Caco-2 (cell line): ENCODE measurements around the gene KLHL25. TPM values are rescaled to one million over a fixed set of nuclear protein-coding genes. Genes with fewer than 3 reads are reported as not detected.

Experiments
- BruUV-seq: library from RNA; stranded (reverse); fragments of 400-500 nt; replicated peaks from 2 replicates; lab custom pipeline; 2021; lab: Mats Ljungman, UMichigan
- CTCF ChIA-PET: fragments of 300-600 bp; sonication (Branson Sonifier 250); formaldehyde crosslinking; loops from one replicate; lab custom pipeline; 2022; ENCODE audit warnings: antibody characterized with exemption; lab: Charles Lee
- POLR2A ChIA-PET: fragments of 300-600 bp; sonication (Branson Sonifier 250); formaldehyde crosslinking; loops from one replicate; lab custom pipeline; 2022; ENCODE audit warnings: antibody characterized with exemption; lab: Charles Lee
- DNase-seq, 2 experiments: peaks; one replicate each; pipeline versions ENCODE4 v3.0.0 to v3.0.0-alpha.2; 2020 to 2022
- H3K27me3 ChIP-seq: replicated peaks from 2 replicates; pipeline ENCODE4 v1.6.0; 2011; ENCODE audit warnings: low read length; ENCODE audit not compliant: control insufficient read depth, insufficient read depth
- H3K36me3 ChIP-seq: 2 replicates; pipeline ENCODE4 v1.5.1; 2011; ENCODE audit warnings: low read length; ENCODE audit not compliant: control insufficient read depth, insufficient read depth
- H3K4me1 ChIP-seq: fragments of 250-450 bp; sonication (Bioruptor Pico); 2 replicates; pipeline ENCODE4 v1.5.1; 2020; ENCODE audit warnings: mild to moderate bottlenecking
- H3K4me3 ChIP-seq: 2 replicates; pipeline ENCODE4 v1.5.1; 2011; ENCODE audit warnings: low read depth, mild to moderate bottlenecking, control low read depth, low read length
- H3K9me3 ChIP-seq: fragments of 250-450 bp; sonication (Bioruptor Pico); 2 replicates; pipeline ENCODE4 v1.5.1; 2020; ENCODE audit warnings: mild to moderate bottlenecking, moderate library complexity
- H3K27ac Mint-ChIP-seq: one replicate; pipeline ENCODE4 v1.8.0; 2022; ENCODE audit warnings: mixed read lengths; ENCODE audit not compliant: unreplicated experiment
- H3K27me3 Mint-ChIP-seq: one replicate; pipeline ENCODE4 v1.8.0; 2022; ENCODE audit warnings: mixed read lengths; ENCODE audit not compliant: insufficient read depth, unreplicated experiment
- H3K36me3 Mint-ChIP-seq: one replicate; pipeline ENCODE4 v1.8.0; 2022; ENCODE audit warnings: mild to moderate bottlenecking, mixed read lengths; ENCODE audit not compliant: insufficient read depth, unreplicated experiment
- H3K4me1 Mint-ChIP-seq: one replicate; pipeline ENCODE4 v1.8.0; 2022; ENCODE audit warnings: low read depth, mixed read lengths; ENCODE audit not compliant: unreplicated experiment
- H3K4me3 Mint-ChIP-seq: one replicate; pipeline ENCODE4 v1.8.0; 2022; ENCODE audit warnings: mild to moderate bottlenecking, moderate library complexity, mixed read lengths; ENCODE audit not compliant: unreplicated experiment
- H3K9me3 Mint-ChIP-seq: one replicate; pipeline ENCODE4 v1.8.0; 2022; ENCODE audit warnings: mixed read lengths; ENCODE audit not compliant: unreplicated experiment
- intact Hi-C: fragments of 100-400 bp; cut with micrococcal nuclease; formaldehyde crosslinking; loops from one replicate; pipeline ENCODE4 v1.10.0; 2022; ENCODE audit not compliant: unreplicated experiment
- total RNA-seq: library from RNA; stranded (reverse); gene quantifications from 2 replicates; pipeline ENCODE4 v1.2.3, GENCODE V29; 2022
- TF ChIP-seq, protein P1 (sequence below), 2 experiments: fragments of 200-600 bp in 1 of 2; IDR thresholded peaks; 1 replicate in 1 of 2; 2 replicates in 1 of 2; pipeline versions ENCODE4 v1.5.1 to v1.8.0; 2011 to 2022; ENCODE audit warnings: antibody characterized with exemption in 1 of 2, control low read depth in 1 of 2, inconsistent platforms in 1 of 2, low read depth in 1 of 2, low read length in 1 of 2, mild to moderate bottlenecking in 1 of 2, moderate library complexity in 1 of 2; ENCODE audit not compliant: insufficient read depth in 1 of 2, severe bottlenecking in 1 of 2, unreplicated experiment in 1 of 2

The KLHL25 gene
- total RNA-seq, 1 experiment from 2014 or later, result 15.4 TPM

GRCh38 chr15:85771271-85771670, 23.5 kb downstream of the KLHL25 start:
- ChIA-PET CTCF (no interaction called here), POLR2A (no interaction called here)
- H3K4me1 Mint-ChIP-seq, result no peaks in the 10 kb centered on the region
- TF ChIP-seq, protein P1, sequence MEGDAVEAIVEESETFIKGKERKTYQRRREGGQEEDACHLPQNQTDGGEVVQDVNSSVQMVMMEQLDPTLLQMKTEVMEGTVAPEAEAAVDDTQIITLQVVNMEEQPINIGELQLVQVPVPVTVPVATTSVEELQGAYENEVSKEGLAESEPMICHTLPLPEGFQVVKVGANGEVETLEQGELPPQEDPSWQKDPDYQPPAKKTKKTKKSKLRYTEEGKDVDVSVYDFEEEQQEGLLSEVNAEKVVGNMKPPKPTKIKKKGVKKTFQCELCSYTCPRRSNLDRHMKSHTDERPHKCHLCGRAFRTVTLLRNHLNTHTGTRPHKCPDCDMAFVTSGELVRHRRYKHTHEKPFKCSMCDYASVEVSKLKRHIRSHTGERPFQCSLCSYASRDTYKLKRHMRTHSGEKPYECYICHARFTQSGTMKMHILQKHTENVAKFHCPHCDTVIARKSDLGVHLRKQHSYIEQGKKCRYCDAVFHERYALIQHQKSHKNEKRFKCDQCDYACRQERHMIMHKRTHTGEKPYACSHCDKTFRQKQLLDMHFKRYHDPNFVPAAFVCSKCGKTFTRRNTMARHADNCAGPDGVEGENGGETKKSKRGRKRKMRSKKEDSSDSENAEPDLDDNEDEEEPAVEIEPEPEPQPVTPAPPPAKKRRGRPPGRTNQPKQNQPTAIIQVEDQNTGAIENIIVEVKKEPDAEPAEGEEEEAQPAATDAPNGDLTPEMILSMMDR (IDR thresholded peaks at IDR 0.05; ENCODE audit: insufficient read depth in 1 of 2, low read depth in 1 of 2, low read length in 1 of 2, severe bottlenecking in 1 of 2, unreplicated experiment in 1 of 2), result no peak
- Histone ChIP-seq H3K4me1 (no peaks in the 10 kb centered on the region), H3K4me3 (no peak overlapping the region), H3K36me3 (no peaks in the 10 kb centered on the region), H3K27me3 (no peaks in the 10 kb centered on the region), H3K9me3 (no peaks in the 10 kb centered on the region)
- no TSS peak for BruUV-seq
- no peak for DNase-seq
- no peaks in the 10 kb centered on the region for H3K9me3 Mint-ChIP-seq
- no peak overlapping the region for H3K4me3 Mint-ChIP-seq
- intact Hi-C loops, result no loop called here
- no peak overlapping the region for H3K27ac Mint-ChIP-seq
- H3K27me3 Mint-ChIP-seq, result no peaks in the 10 kb centered on the region
- peaks cover 22% of the 10 kb centered on the region for H3K36me3 Mint-ChIP-seq

GRCh38 chr15:85770096-85771041, 24.4 kb downstream of the KLHL25 start:
- H3K4me3 Mint-ChIP-seq, result no peak overlapping the region
- no peak overlapping the region for H3K27ac Mint-ChIP-seq
- H3K27me3 Mint-ChIP-seq, result no peaks in the 10 kb centered on the region
- no peaks in the 10 kb centered on the region for H3K4me1 Mint-ChIP-seq
- intact Hi-C loops, result no loop called here
- H3K36me3 ChIP-seq, result no peaks in the 10 kb centered on the region
- no peaks in the 10 kb centered on the region for H3K9me3 Mint-ChIP-seq
- CTCF ChIA-PET, result no interaction called here
- no TSS peak for BruUV-seq
- peaks cover 23% of the 10 kb centered on the region for H3K36me3 Mint-ChIP-seq
- no peak overlapping the region for H3K4me3 ChIP-seq
- no peak for DNase-seq
- TF ChIP-seq, protein P1 (IDR thresholded peaks at IDR 0.05; ENCODE audit: insufficient read depth in 1 of 2, low read depth in 1 of 2, low read length in 1 of 2, severe bottlenecking in 1 of 2, unreplicated experiment in 1 of 2), result no peak
- H3K4me1 ChIP-seq, result no peaks in the 10 kb centered on the region
- no peaks in the 10 kb centered on the region for H3K9me3 ChIP-seq
- H3K27me3 ChIP-seq, result no peaks in the 10 kb centered on the region
- POLR2A ChIA-PET, result no interaction called here

DNA sequence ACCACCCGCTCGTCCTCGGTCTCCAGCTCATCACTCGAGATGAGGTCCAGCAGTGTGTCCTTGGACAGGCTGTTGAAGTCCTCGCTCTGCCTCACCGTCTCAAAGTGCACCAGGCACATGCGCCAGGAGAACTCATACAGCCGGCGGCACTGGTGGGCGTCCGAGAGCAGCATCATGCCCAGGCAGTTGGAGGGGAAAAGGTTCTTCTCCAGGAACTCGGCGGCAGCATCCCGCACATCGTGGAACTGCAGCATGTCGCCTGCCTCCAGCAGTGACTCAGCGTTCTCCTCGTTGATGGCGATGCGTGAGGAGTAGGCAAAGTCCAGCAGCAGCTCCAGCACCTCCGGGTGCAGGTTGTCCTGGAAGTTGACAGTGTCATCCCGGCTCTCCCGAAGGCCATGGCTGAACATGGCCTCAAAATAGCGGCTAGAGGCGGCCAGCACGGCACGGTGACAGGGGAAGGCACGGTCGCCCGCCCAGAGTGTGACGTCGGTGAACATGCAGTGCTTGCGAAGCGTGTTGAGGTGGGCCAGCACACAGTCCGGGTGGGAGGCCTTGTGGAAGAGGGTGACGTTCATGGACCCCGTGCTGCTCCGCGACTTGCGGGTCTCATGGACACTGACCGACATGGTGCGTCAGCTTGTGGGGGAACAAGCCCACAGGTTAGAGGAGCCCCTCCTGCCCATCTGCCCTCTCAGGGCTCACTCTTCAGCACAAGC, 25.4 kb downstream of the KLHL25 start:
- Mint-ChIP-seq H3K36me3 (peaks cover 30% of the 10 kb centered on the region), H3K27me3 (no peaks in the 10 kb centered on the region), H3K4me3 (no peak overlapping the region), H3K4me1 (no peaks in the 10 kb centered on the region), H3K9me3 (no peaks in the 10 kb centered on the region), H3K27ac (no peak overlapping the region)
- TF ChIP-seq, protein P1 (IDR thresholded peaks at IDR 0.05; ENCODE audit: insufficient read depth in 1 of 2, low read depth in 1 of 2, low read length in 1 of 2, severe bottlenecking in 1 of 2, unreplicated experiment in 1 of 2), result no peak
- CTCF ChIA-PET, result no interaction called here
- intact Hi-C loops, result no loop called here
- no peaks in the 10 kb centered on the region for H3K4me1 ChIP-seq
- POLR2A ChIA-PET, result no interaction called here
- H3K27me3 ChIP-seq, result no peaks in the 10 kb centered on the region
- no peaks in the 10 kb centered on the region for H3K9me3 ChIP-seq
- no peak for DNase-seq
- no peaks in the 10 kb centered on the region; the same call in 1 of the 2 replicates for H3K36me3 ChIP-seq
- no peak overlapping the region for H3K4me3 ChIP-seq
- BruUV-seq, result no TSS peak
